H1 (cell line): Measurements from ENCODE around the gene COL6A2. TPM values are rescaled to one million over a fixed set of nuclear protein-coding genes. Genes with fewer than 3 reads are reported as not detected.

Experiments
- BRCA1 ChIP-seq: IDR thresholded peaks from 2 replicates; pipeline ENCODE4 v1.6.1; 2012; ENCODE audit warnings: low read depth, low read length, improper control_type of control experiment
- CBX5 ChIP-seq: fragments of 300-800, 300-1000 bp; sonication (generic); IDR thresholded peaks from 2 replicates; pipeline ENCODE4 v1.7.1; 2016; ENCODE audit warnings: antibody characterized with exemption, low read length, low read depth
- CHD7 ChIP-seq: fragments of 300-600 bp; sonication (generic); IDR thresholded peaks from 2 replicates; pipeline ENCODE4 v1.7.1; 2012; ENCODE audit warnings: low read length, moderate library complexity, mild to moderate bottlenecking, inconsistent platforms; ENCODE audit not compliant: insufficient replicate concordance
- E2F6 ChIP-seq: IDR thresholded peaks from 2 replicates; pipeline ENCODE4 v1.6.1; 2012; ENCODE audit warnings: inconsistent platforms
- NRF1 ChIP-seq: IDR thresholded peaks from 2 replicates; pipeline ENCODE4 v1.6.1; 2011; ENCODE audit warnings: mild to moderate bottlenecking, low read depth, low read length, improper control_type of control experiment
- POLR2AphosphoS5 ChIP-seq: IDR thresholded peaks from 2 replicates; pipeline ENCODE4 v1.6.1; 2011; ENCODE audit warnings: low read depth, low read length
- RFX5 ChIP-seq: IDR thresholded peaks from 2 replicates; pipeline ENCODE4 v1.6.1; 2011; ENCODE audit warnings: low read depth, low read length, improper control_type of control experiment, borderline replicate concordance
- SIX5 ChIP-seq: IDR thresholded peaks from 2 replicates; pipeline ENCODE4 v1.6.1; 2011; ENCODE audit warnings: mild to moderate bottlenecking, low read depth, low read length
- TEAD4 ChIP-seq: IDR thresholded peaks from 2 replicates; pipeline ENCODE4 v1.6.1; 2012; ENCODE audit warnings: low read depth, low read length, inconsistent platforms, mixed read lengths
- ZNF274 ChIP-seq: IDR thresholded peaks from 2 replicates; pipeline ENCODE4 v1.7.0; 2012; ENCODE audit warnings: low read length, borderline replicate concordance; ENCODE audit errors: extremely low read depth
- polyA plus RNA-seq, 7 experiments: library from polyadenylated mRNA; depleted of rRNA in 3 of 7; stranded (reverse) in 5 of 7; unstranded in 2 of 7; fragments of >200 nt in 5 of 7; fragments of 200-250 nt in 2 of 7; gene quantifications; 1 replicate in 5 of 7; 2 replicates in 1 of 7; 4 replicates in 1 of 7; pipeline versions ENCODE4 v1.2.1 to v1.2.3, GENCODE V29; 2011 to 2013; ENCODE audit warnings: missing spikeins in 2 of 7, mixed read lengths in 2 of 7
- total RNA-seq: library from RNA; stranded (reverse); fragmentation: NEBNext Ultra II Directional; extraction: Animal tissue kit (Norgen Biotek cat#: 25700); gene quantifications from 2 replicates; pipeline ENCODE4 v1.2.1, GENCODE V29; 2021

The COL6A2 gene
- total and polyA plus RNA-seq, 2 of the 8 experiments (the other 6 are each of a cell fraction or from before 2014, with no cell fraction given): 60.1 to 62.7 TPM

GRCh38 chr21:46092811-46093667 is 4.9 kb upstream of the COL6A2 start (continued):
- TF ChIP-seq CHD7 (no peak), RFX5 (no peak), BRCA1 (no peak), SIX5 (no peak), ZNF274 (no peak), POLR2AphosphoS5 (no peak), CBX5 (no peak), E2F6 (no peak), NRF1 (no peak), TEAD4 (no peak)
